PFSK-1 (cell line): ENCODE data around the gene SERPINB2.

Experiments used
- REST ChIP-seq, 2 experiments: IDR thresholded peaks; 2 replicates each; pipeline versions ENCODE4 v1.6.1 to v1.8.0; 2011 to 2012; ENCODE audit warnings: low read depth in 2 of 2, low read length in 2 of 2, control low read depth in 1 of 2, inconsistent platforms in 1 of 2, mild to moderate bottlenecking in 1 of 2, moderate library complexity in 1 of 2; ENCODE audit not compliant: insufficient read depth in 1 of 2
- SIN3A ChIP-seq: IDR thresholded peaks from 2 replicates; pipeline ENCODE4 v1.6.1; 2012; ENCODE audit warnings: mild to moderate bottlenecking, low read length, moderate library complexity, borderline replicate concordance; ENCODE audit not compliant: insufficient read depth
- TAF1 ChIP-seq: IDR thresholded peaks from 2 replicates; pipeline ENCODE4 v1.6.1; 2012; ENCODE audit warnings: low read length, control low read depth, borderline replicate concordance; ENCODE audit not compliant: insufficient read depth

GRCh38 chr18:63869374-63869773, 18.1 kb upstream of the SERPINB2 start:
- no peak for TF ChIP-seq SIN3A
- no peak for TF ChIP-seq TAF1
- no peak for TF ChIP-seq REST (IDR thresholded peaks at IDR 0.05; ENCODE audit: insufficient read depth in 1 of 2, low read depth in 2 of 2, low read length in 2 of 2)
